ENCODE data around the gene SORCS2.

DNA sequence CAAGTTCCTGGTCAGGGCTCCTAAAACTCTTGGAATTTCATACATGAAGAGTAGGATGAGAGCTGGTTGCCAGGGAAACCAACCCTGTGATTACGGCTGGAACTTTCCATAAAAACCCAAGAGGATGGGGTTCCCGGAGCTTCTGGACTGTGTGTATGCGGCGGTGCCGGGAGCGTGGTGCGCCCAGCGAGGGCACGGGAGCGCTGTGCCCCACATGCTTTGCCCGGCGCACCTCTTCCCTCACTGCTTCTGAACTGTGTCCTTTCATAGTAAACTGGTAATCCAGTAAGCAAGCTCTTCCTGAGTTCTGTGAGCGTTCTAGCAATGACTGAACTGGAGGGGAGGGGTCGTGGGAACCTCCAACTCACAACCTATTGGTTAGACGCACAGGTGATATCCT lies 594.7 kb downstream of the SORCS2 start:
- TF ChIP-seq, protein P1, sequence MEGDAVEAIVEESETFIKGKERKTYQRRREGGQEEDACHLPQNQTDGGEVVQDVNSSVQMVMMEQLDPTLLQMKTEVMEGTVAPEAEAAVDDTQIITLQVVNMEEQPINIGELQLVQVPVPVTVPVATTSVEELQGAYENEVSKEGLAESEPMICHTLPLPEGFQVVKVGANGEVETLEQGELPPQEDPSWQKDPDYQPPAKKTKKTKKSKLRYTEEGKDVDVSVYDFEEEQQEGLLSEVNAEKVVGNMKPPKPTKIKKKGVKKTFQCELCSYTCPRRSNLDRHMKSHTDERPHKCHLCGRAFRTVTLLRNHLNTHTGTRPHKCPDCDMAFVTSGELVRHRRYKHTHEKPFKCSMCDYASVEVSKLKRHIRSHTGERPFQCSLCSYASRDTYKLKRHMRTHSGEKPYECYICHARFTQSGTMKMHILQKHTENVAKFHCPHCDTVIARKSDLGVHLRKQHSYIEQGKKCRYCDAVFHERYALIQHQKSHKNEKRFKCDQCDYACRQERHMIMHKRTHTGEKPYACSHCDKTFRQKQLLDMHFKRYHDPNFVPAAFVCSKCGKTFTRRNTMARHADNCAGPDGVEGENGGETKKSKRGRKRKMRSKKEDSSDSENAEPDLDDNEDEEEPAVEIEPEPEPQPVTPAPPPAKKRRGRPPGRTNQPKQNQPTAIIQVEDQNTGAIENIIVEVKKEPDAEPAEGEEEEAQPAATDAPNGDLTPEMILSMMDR (IDR thresholded peaks at IDR 0.05): no peak
- no peak for TF ChIP-seq POLR2AphosphoS5 (IDR thresholded peaks at IDR 0.05)
